Neural cell (in vitro differentiated cells): ENCODE measurements around the gene TBL1X.

Experiments used
- EP300 ChIP-seq: fragments of 450-650 bp; conservative IDR thresholded peaks from 2 replicates; pipeline ENCODE4 v1.6.1; 2014; ENCODE audit warnings: antibody characterized with exemption, mild to moderate bottlenecking, moderate library complexity; ENCODE audit not compliant: poor library complexity, severe bottlenecking
- POLR2AphosphoS5 ChIP-seq: IDR thresholded peaks from 2 replicates; pipeline ENCODE4 v1.6.1; 2012
- RAD21 ChIP-seq: fragments of 450-650 bp; conservative IDR thresholded peaks from 2 replicates; pipeline ENCODE4 v1.6.1; 2014; ENCODE audit warnings: antibody characterized with exemption, mild to moderate bottlenecking, moderate library complexity
- TF ChIP-seq, protein P1 (sequence below): fragments of 450-650 bp; IDR thresholded peaks from 2 replicates; pipeline ENCODE4 v1.5.1; 2014; ENCODE audit warnings: antibody characterized with exemption, mild to moderate bottlenecking, moderate library complexity; ENCODE audit not compliant: poor library complexity, severe bottlenecking

DNA sequence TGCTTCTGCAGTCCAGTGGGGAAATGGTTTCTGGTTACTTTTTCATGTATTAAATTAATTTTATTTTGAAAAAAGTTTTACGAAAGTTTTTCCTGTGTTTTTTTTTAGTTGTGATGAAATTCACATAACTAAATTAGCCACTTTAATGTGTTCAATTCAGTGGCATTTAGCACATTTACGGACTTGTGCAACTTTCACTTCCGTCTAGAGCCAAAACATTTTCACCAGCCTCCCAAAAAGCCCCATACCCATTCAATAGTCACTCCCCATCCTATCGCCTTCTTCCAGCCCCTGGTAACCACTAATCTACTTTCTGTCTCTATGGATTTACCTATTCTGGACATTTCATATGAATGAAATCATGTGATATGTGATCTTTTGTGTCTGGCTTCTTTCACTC lies 22.8 kb upstream of the TBL1X start:
- TF ChIP-seq POLR2AphosphoS5 (no peak), RAD21 (no peak), EP300 (no peak)
- TF ChIP-seq, protein P1, sequence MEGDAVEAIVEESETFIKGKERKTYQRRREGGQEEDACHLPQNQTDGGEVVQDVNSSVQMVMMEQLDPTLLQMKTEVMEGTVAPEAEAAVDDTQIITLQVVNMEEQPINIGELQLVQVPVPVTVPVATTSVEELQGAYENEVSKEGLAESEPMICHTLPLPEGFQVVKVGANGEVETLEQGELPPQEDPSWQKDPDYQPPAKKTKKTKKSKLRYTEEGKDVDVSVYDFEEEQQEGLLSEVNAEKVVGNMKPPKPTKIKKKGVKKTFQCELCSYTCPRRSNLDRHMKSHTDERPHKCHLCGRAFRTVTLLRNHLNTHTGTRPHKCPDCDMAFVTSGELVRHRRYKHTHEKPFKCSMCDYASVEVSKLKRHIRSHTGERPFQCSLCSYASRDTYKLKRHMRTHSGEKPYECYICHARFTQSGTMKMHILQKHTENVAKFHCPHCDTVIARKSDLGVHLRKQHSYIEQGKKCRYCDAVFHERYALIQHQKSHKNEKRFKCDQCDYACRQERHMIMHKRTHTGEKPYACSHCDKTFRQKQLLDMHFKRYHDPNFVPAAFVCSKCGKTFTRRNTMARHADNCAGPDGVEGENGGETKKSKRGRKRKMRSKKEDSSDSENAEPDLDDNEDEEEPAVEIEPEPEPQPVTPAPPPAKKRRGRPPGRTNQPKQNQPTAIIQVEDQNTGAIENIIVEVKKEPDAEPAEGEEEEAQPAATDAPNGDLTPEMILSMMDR = no peak
